Psoas muscle (tissue), 8 donors: ENCODE data around the gene BCAS3. TPM values are rescaled to one million over a fixed set of nuclear protein-coding genes. Genes with fewer than 3 reads are reported as not detected.

Experiments
- ATAC-seq, 4 donors: fragments of 200-7000 bp; cut with Tn5 transposase; one replicate each; pipeline ENCODE4 v1.9.1; 2020; ENCODE audit warnings: moderate library complexity in 3 of 4, mild to moderate bottlenecking in 2 of 4
- DNase-seq, 2 donors: peaks; one replicate each; pipeline ENCODE4 v3.0.0-alpha.2; 2020
- H3K27ac ChIP-seq: fragments of 200-600 bp; one replicate; pipeline ENCODE4 v1.8.0; 2022
- H3K27me3 ChIP-seq, 3 donors: fragments of 200-600 bp in 1 of 3; one replicate each; pipeline versions ENCODE4 v1.6.1 to v1.8.0; 2013 to 2022; ENCODE audit warnings: low read length in 2 of 3, mild to moderate bottlenecking in 2 of 3, moderate library complexity in 1 of 3; ENCODE audit not compliant: insufficient read depth in 3 of 3
- H3K36me3 ChIP-seq, 2 donors: fragments of 200-600 bp in 1 of 2; one replicate each; pipeline versions ENCODE4 v1.6.1 to v1.8.0; 2013 to 2022; ENCODE audit warnings: low read depth in 1 of 2, mild to moderate bottlenecking in 1 of 2, moderate library complexity in 1 of 2; ENCODE audit not compliant: insufficient read depth in 1 of 2
- H3K4me1 ChIP-seq: fragments of 200-600 bp; one replicate; pipeline ENCODE4 v1.8.0; 2022
- H3K4me3 ChIP-seq: fragments of 200-600 bp; one replicate; pipeline ENCODE4 v1.8.0; 2022; ENCODE audit warnings: mild to moderate bottlenecking
- H3K9me3 ChIP-seq: fragments of 200-600 bp; one replicate; pipeline ENCODE4 v1.8.0; 2022
- CTCF ChIP-seq: fragments of 200-600 bp; IDR thresholded peaks from one replicate; pipeline ENCODE4 v1.8.0; 2022; ENCODE audit warnings: antibody characterized with exemption
- WGBS, 3 donors: extraction: QIAGEN DNeasy Blood & Tissue Kit; methylation state at CpG; one replicate each; pipeline versions ENCODE4 v1.1.6 to v1.1.7; 2013; 5-methylcytosine and 5-hydroxymethylcytosine counted together
- intact Hi-C, 2 donors: fragments of 100-400 bp; cut with DNase I; formaldehyde crosslinking; loops; one replicate each; pipeline versions ENCODE4 v1.11.0 to v1.14.2; 2022
- polyA plus RNA-seq, 3 donors: library from polyadenylated mRNA; stranded (reverse); fragments of 200-250 nt; gene quantifications; one replicate each; pipeline ENCODE4 v1.2.3, GENCODE V29; 2013
- total RNA-seq, 4 donors: library from RNA; stranded (reverse); fragmentation: NEBNext Ultra II Directional in 2 of 4; extraction: Animal tissue kit (Norgen Biotek cat#: 25700) in 2 of 4; gene quantifications; one replicate each; pipeline versions ENCODE4 v1.2.1 to v1.2.4, GENCODE V29; 2021 to 2023
- donor health status: healthy with polysubstance abuse.
- donor health status: DM: no; HTN: no; CAD: no; lungs with moderate emphysema.
- donor health status: Bipolar disorder and iron deficiency.
- donor health status: healthy.
- donor health status: DM: yes; HTN: yes; CAD: no.
- donor health status: DM: no; HTN: no; CAD: no.
- donor health status: DM: no; HTN: no; CAD: no.
- donor health status: DM: yes; HTN: yes; CAD: no.

The BCAS3 gene
- total and polyA plus RNA-seq, 7 donors, result 2.4 to 28.8 (median 15.0) TPM

GRCh38 chr17:61409301-61410112 lies 731.9 kb downstream of the BCAS3 start:
- peak; percentile 66 to 79 for DNase-seq
- 2 to 3% (median 2%) methylated on average over 50 to 73 of the region's 73 CpGs for WGBS, 3 donors
- intact Hi-C loops, result loop anchor here (2.0 to 10.0 kb wide), 4 partner anchors 143 to 692 kb away; partner anchors contain the start of gene MED13 (in 2 of the 2)
- peak; percentile 45 to 62 (median 52) for ATAC-seq
- peak; percentile 62 for TF ChIP-seq CTCF
- H3K4me1 ChIP-seq, result peaks cover 29% of the 10 kb centered on the region
- peak overlapping the region; percentile 71 for H3K27ac ChIP-seq
- no peaks in the 10 kb centered on the region for H3K36me3 ChIP-seq
- H3K9me3 ChIP-seq, result no peaks in the 10 kb centered on the region
- H3K4me3 ChIP-seq, result peak overlapping the region; percentile 72
- peaks cover 0 to 43% (median 19%) of the 10 kb centered on the region in 3 donors for H3K27me3 ChIP-seq

- ATAC-seq (peak; percentile 46 to 69 (median 58)), DNase-seq (peak; percentile 79 to 82)
- peak; percentile 27 for TF ChIP-seq CTCF
- H3K27me3 ChIP-seq, result peaks cover 0 to 34% (median 11%) of the 10 kb centered on the region in 3 donors
- peak overlapping the region; percentile 71 for H3K27ac ChIP-seq
- H3K4me3 ChIP-seq, result peak overlapping the region; percentile 72
- 19 to 22% (median 20%) methylated on average over 45 to 48 of the region's 48 CpGs for WGBS, 3 donors
- intact Hi-C loops, result loop anchor here (2.0 to 10.0 kb wide), 3 partner anchors 142 to 657 kb away; partner anchors contain the start of gene MED13 (in 2 of the 2)
- H3K36me3 ChIP-seq, result no peaks in the 10 kb centered on the region
- peaks cover 21% of the 10 kb centered on the region for H3K4me1 ChIP-seq
- H3K9me3 ChIP-seq, result no peaks in the 10 kb centered on the region
Measured at GRCh38 chr17:61410141-61411010, 732.7 kb downstream of the BCAS3 start.

GRCh38 chr17:61411011-61411260 lies 733.3 kb downstream of the BCAS3 start:
- Histone ChIP-seq H3K9me3 (no peaks in the 10 kb centered on the region), H3K27me3 (peaks cover 0 to 29% (median 8%) of the 10 kb centered on the region in 3 donors), H3K4me3 (peak overlapping the region; percentile 72), H3K36me3 (no peaks in the 10 kb centered on the region), H3K27ac (peak overlapping the region; percentile 71), H3K4me1 (peaks cover 21% of the 10 kb centered on the region)
- intact Hi-C loops, result loop anchor here (2.0 to 10.0 kb wide), 3 partner anchors 142 to 656 kb away; partner anchors contain the start of gene MED13 (in 2 of the 2)
- DNase-seq (no peak), ATAC-seq (no peak)
- peak; percentile 4 for TF ChIP-seq CTCF
- 3 to 5% (median 4%) methylated on average over 10 to 29 of the region's 29 CpGs for WGBS, 3 donors

GRCh38 chr17:61411261-61412142 lies 733.9 kb downstream of the BCAS3 start:
- TF ChIP-seq CTCF, result no peak
- H3K36me3 ChIP-seq, result no peaks in the 10 kb centered on the region
- H3K27me3 ChIP-seq, result peaks cover 0 to 24% (median 6%) of the 10 kb centered on the region in 3 donors
- WGBS, 3 donors, result 2% methylated on average over 61 to 75 of the region's 75 CpGs
- ATAC-seq (peak; percentile 26 to 53 (median 41)), DNase-seq (peak in 1 of 2 donors; percentile 67)
- H3K27ac ChIP-seq, result peak overlapping the region; percentile 71
- intact Hi-C loops, result loop anchor here (2.0 to 10.0 kb wide), 4 partner anchors 141 to 656 kb away; partner anchors contain the start of gene MED13 (in 2 of the 2)
- H3K9me3 ChIP-seq, result no peaks in the 10 kb centered on the region
- peak overlapping the region; percentile 72 for H3K4me3 ChIP-seq
- peaks cover 21% of the 10 kb centered on the region for H3K4me1 ChIP-seq
